Chondrocyte (in vitro differentiated cells): ENCODE data around the gene AGR3. TPM values are rescaled to one million over a fixed set of nuclear protein-coding genes. Genes with fewer than 3 reads are reported as not detected.

Experiments
- DNase-seq: peaks from one replicate; pipeline ENCODE4 v3.0.0; 2021; ENCODE audit warnings: mixed read lengths, low spot score
- H3K27ac Mint-ChIP-seq: one replicate; pipeline ENCODE4 v1.8.0; 2021; ENCODE audit warnings: mild to moderate bottlenecking, moderate library complexity, mixed read lengths; ENCODE audit not compliant: unreplicated experiment
- H3K27me3 Mint-ChIP-seq: 2 replicates; pipeline ENCODE4 v1.8.0; 2021; ENCODE audit warnings: low read depth, mixed read lengths
- H3K36me3 Mint-ChIP-seq: 2 replicates; pipeline ENCODE4 v1.8.0; 2021; ENCODE audit warnings: low read depth, mixed read lengths
- H3K4me1 Mint-ChIP-seq: 2 replicates; pipeline ENCODE4 v1.8.0; 2021; ENCODE audit warnings: low read depth, mild to moderate bottlenecking, mixed read lengths
- H3K4me3 Mint-ChIP-seq: one replicate; pipeline ENCODE4 v1.8.0; 2021; ENCODE audit warnings: mild to moderate bottlenecking, moderate library complexity, mixed read lengths; ENCODE audit not compliant: unreplicated experiment
- H3K9me3 Mint-ChIP-seq: 2 replicates; pipeline ENCODE4 v1.8.0; 2021; ENCODE audit warnings: low read depth, mixed read lengths
- CTCF ChIP-seq: fragments of 200-600 bp; sonication (generic); IDR thresholded peaks from 2 replicates; pipeline ENCODE4 v1.5.0; 2021; ENCODE audit warnings: antibody characterized with exemption, mild to moderate bottlenecking, moderate library complexity
- total RNA-seq: library from RNA; stranded (reverse); gene quantifications from 3 replicates; pipeline ENCODE4 v1.2.1, GENCODE V29; 2021

Gene AGR3
- total RNA-seq, 1 donor from 2014 or later, result not detected

- no peaks in the 10 kb centered on the region for H3K36me3 Mint-ChIP-seq
- no peaks in the 10 kb centered on the region for H3K27me3 Mint-ChIP-seq
- no peak overlapping the region for H3K27ac Mint-ChIP-seq
- no peak overlapping the region for H3K4me3 Mint-ChIP-seq
- H3K9me3 Mint-ChIP-seq, result no peaks in the 10 kb centered on the region
- no peak for TF ChIP-seq CTCF
- H3K4me1 Mint-ChIP-seq, result peaks cover 29% of the 10 kb centered on the region
- DNase-seq, result no peak
These were observed 43.8 kb upstream of the AGR3 start for GRCh38 chr7:16925609-16926008.

- Mint-ChIP-seq H3K9me3 (no peaks in the 10 kb centered on the region), H3K27me3 (no peaks in the 10 kb centered on the region), H3K4me3 (no peak overlapping the region), H3K36me3 (no peaks in the 10 kb centered on the region), H3K27ac (peak overlapping the region; percentile 5), H3K4me1 (peaks cover 33% of the 10 kb centered on the region)
- TF ChIP-seq CTCF, result no peak
- DNase-seq, result no peak
These were observed 41.2 kb upstream of the AGR3 start for GRCh38 chr7:16923019-16923418.

GRCh38 chr7:16921644-16922257 lies 40.0 kb upstream of the AGR3 start:
- H3K4me3 Mint-ChIP-seq, result no peak overlapping the region
- no peaks in the 10 kb centered on the region for H3K36me3 Mint-ChIP-seq
- H3K27ac Mint-ChIP-seq, result peak overlapping the region; percentile 92
- H3K27me3 Mint-ChIP-seq, result no peaks in the 10 kb centered on the region
- H3K4me1 Mint-ChIP-seq, result peaks cover 44% of the 10 kb centered on the region
- no peak for DNase-seq
- no peak for TF ChIP-seq CTCF
- H3K9me3 Mint-ChIP-seq, result no peaks in the 10 kb centered on the region

- Mint-ChIP-seq H3K36me3 (no peaks in the 10 kb centered on the region), H3K4me1 (peaks cover 44% of the 10 kb centered on the region), H3K27me3 (no peaks in the 10 kb centered on the region), H3K9me3 (no peaks in the 10 kb centered on the region), H3K4me3 (no peak overlapping the region), H3K27ac (peak overlapping the region; percentile 13)
- DNase-seq, result no peak
- TF ChIP-seq CTCF, result no peak
These were observed 39.4 kb upstream of the AGR3 start for GRCh38 chr7:16921151-16921550.

- Mint-ChIP-seq H3K36me3 (no peaks in the 10 kb centered on the region), H3K9me3 (peaks cover 6% of the 10 kb centered on the region), H3K27ac (no peak overlapping the region), H3K4me3 (no peak overlapping the region), H3K4me1 (peaks cover 60% of the 10 kb centered on the region), H3K27me3 (no peaks in the 10 kb centered on the region)
- no peak for DNase-seq
- no peak for TF ChIP-seq CTCF
These were observed 37.7 kb upstream of the AGR3 start for GRCh38 chr7:16919440-16919839.
